GM18507 (cell line): Measurements from ENCODE around the gene HSPA12A.

Experiments
- DNase-seq: peaks from one replicate; pipeline ENCODE4 v3.0.0; 2011; ENCODE audit warnings: low read depth; ENCODE audit not compliant: insufficient read length; ENCODE audit errors: extremely low spot score
- FAIRE-seq: peaks from 2 replicates; lab custom pipeline; 2011; peaks lifted over from hg19 to GRCh38; lab: Jason Lieb, UNC

Gene HSPA12A

GRCh38 chr10:116771101-116771958, 29.0 kb upstream of the HSPA12A start:
- DNase-seq (no peak), FAIRE-seq (no peak)

DNA sequence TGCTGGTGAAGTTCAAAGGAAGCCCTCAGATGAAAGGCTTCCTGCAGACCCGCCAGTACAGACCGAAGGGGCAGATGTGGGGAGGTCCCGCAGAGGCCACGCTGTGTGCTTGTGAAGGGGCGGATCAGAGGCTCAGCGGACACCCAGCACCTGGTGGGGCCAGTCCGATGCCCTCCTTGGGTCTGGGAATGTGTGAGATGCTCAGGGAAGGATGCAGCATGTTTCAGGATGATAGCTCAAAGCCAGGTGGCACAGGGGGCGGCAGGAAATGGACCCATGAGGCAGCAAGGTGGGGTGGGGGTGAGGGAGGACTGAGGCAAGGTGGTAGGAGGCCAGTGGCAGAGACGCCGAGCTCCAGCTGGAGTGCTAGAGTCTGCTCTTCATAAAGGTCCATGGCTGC, 27.9 kb upstream of the HSPA12A start:
- no peak for FAIRE-seq
- no peak for DNase-seq

DNA sequence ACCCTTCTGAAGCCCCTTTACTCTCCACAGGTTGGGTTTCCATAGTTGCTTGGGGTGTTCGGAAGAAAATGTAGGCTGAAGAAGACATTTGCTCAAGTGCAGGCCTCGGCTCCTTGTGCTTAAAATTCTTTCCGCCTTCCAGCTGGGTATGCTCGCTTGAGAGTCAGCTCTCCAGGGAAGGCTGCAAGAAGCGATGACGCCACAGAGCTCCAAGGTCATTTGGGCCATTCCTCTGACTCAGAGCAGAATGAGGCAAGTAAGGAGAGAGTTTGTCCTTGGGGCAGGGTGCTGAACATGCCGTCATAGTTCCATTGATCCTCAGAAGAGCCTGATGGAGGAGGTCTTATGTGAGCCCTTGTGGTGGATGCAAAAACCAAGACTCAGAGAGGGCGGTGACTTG, 27.4 kb upstream of the HSPA12A start:
- no peak for FAIRE-seq
- DNase-seq = no peak

GRCh38 chr10:116769368-116769767, 27.0 kb upstream of the HSPA12A start:
- no peak for FAIRE-seq
- DNase-seq = no peak

DNA sequence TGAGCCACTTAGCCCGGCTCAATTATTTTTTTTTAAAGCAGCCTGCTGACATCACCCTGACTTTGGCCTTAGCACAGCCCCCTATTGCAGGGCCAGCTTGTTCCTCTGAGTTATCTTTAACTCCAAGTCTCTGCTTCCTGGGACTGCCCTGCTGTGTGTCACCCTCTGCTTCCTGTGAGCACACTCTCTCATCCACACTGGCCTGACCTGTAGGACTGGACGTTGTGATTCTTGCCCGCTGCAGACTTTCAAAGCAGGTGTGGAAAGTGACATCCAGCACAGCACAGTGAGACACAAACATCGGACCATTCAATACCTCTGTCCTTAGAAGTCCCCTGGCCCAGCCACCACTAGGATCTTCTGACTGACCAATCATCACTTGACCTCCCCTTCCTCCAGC, 26.4 kb upstream of the HSPA12A start:
- FAIRE-seq (no peak), DNase-seq (no peak)

GRCh38 chr10:116766837-116767634, 24.7 kb upstream of the HSPA12A start:
- FAIRE-seq = no peak
- no peak for DNase-seq

DNA sequence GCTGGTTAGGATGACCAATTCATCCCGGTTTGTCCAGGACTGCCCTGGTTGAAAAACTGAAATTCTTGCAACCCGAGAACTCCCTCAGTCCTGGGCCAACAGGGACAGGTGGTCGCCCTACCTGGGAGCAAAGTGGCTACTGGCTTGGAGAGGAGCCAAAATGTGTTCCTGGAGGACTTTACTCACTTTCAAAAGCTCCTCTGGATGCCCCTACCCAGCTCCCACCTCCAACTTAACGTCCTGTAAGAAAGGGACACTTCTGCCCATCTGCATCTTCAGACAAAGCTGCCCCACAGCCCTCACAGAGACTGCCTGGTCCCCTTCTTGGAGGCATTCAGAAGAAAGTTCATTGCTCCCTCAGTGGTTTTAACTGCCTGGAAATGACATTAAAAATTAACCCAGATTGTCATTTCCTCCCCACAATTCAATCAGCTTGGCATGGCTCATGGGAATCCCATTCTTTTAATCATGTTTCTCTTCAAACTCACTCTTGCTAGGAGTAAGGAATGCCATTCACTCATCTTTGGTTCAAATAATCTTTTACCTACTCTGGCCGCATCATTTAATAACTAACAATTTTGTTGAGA, 24.0 kb upstream of the HSPA12A start:
- no peak for DNase-seq
- no peak for FAIRE-seq

DNA sequence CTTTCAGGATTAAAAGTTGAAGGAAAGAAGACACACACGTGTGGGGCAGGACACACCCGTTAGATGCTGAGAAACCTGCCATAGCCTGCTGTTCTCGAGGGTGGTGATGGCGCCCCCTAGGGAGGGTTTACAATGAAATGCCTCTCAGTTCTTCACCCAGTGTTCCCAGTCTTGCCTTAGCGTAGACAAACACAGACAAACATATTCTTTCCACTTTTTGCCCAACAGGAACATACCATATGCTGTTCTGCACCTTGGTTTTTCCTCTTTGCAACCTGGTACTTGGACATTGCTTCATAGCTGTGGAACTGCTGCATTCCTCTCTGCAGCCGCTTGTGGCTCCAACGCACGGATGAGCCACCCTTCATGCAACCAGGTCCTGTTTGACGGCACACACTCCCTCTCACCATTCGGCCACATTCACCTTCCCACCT, 23.3 kb upstream of the HSPA12A start:
- FAIRE-seq (no peak), DNase-seq (no peak)

GRCh38 chr10:116764979-116765378, 22.6 kb upstream of the HSPA12A start:
- FAIRE-seq (no peak), DNase-seq (no peak)

DNA sequence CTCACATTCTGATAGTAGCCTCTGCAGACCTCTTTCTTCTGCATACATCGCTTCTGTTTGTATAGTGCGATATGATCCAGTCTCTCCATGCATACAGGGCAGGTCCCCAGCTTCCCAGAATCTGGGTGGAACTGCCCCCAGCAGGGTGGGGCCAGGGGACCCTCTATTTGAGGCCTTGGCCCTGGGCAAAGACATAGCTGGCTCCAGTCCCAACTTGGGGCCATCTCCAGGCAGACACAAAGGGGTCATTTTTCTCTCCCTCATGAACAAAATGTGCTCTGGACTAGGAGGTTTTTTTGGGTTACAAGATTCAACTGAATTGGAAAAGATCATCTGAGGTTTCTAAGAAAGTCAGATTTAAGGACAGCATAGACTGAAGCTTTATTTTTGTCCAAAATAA, 21.1 kb upstream of the HSPA12A start:
- FAIRE-seq (no peak), DNase-seq (no peak)

GRCh38 chr10:116761883-116762282, 19.5 kb upstream of the HSPA12A start:
- FAIRE-seq = no peak
- DNase-seq = no peak

DNA sequence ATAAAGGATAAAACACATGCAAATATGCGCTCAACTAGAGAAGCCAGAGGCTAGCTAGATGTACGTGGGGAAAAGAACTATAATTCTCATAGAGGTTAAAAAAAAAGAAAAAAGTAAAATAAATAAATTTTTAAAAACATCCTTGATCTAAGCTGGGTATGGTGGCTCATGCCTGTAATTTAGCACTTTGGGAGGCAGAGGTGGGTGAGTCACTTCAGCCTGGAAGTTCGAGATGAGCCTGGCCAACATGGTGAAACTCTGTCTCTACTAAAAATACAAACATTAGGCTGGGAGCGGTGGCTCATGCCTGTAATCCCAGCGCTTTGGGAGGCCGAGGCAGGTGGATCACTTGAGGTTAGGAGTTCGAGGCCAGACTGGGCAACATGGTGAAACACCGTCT, 18.6 kb upstream of the HSPA12A start:
- DNase-seq = no peak
- FAIRE-seq = no peak

GRCh38 chr10:116757246-116757645, 14.9 kb upstream of the HSPA12A start:
- no peak for FAIRE-seq

GRCh38 chr10:116756277-116756676, 13.9 kb upstream of the HSPA12A start:
- no peak for DNase-seq
- FAIRE-seq = no peak

More at GRCh38 chr10:116757246-116757645, 14.9 kb upstream of the HSPA12A start:
- DNase-seq = no peak

- no peak for FAIRE-seq
- no peak for DNase-seq
Measured at GRCh38 chr10:116753759-116754158, 11.4 kb upstream of the HSPA12A start.

DNA sequence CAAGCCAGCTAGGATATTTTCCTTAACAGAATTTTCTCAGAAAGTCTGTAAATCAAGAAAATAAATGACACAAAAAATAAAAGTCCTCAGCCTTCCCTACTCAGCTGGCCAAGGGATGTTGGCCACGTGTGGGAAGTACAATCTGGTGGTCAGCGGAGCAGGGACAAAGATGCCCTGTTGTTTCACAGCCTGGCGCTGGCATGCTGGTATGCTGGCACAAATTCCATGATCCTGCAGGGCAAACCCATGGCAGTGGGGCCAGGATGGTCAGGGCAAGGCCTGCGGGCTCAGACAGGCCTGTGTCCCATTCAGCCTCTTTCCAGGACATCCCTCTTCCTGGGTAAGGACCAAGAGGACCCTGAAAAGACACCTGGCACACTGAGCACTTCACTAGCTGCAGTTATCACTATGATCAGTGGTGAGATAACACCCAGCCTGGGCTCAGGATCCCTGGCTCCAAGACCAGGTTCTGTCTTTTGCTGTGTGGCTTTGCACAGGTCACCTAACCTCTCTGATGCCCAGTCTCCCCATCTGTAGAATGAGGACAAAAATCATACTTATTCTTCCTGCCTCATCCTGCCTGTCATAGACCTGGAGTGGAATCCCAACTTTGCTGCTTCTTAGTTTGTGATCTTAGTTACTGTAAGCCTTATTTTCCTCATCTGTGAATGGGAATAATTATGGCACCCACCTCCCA, 10.8 kb upstream of the HSPA12A start:
- DNase-seq (no peak), FAIRE-seq (no peak)

GRCh38 chr10:116752563-116752962, 10.2 kb upstream of the HSPA12A start:
- DNase-seq (no peak), FAIRE-seq (no peak)

- DNase-seq (no peak), FAIRE-seq (no peak)
Measured at GRCh38 chr10:116748471-116748870, 6.1 kb upstream of the HSPA12A start.

- no peak for DNase-seq
- no peak for FAIRE-seq
Measured at GRCh38 chr10:116748041-116748440, 5.7 kb upstream of the HSPA12A start.

GRCh38 chr10:116747325-116747724, 5.0 kb upstream of the HSPA12A start:
- DNase-seq = no peak
- no peak for FAIRE-seq
